Gastrocnemius medialis (tissue), 4 donors: ENCODE data around the gene AKNA. TPM values are rescaled to one million over a fixed set of nuclear protein-coding genes. Genes with fewer than 3 reads are reported as not detected.

Source experiments
- ATAC-seq, 2 donors: fragments of 150-250 bp; one replicate each; pipeline ENCODE4 v1.9.1; 2016
- DNase-seq, 2 donors: peaks; one replicate each; pipeline ENCODE4 v3.0.0-alpha.2; 2019
- H3K27ac ChIP-seq, 4 donors: fragments of 200-600 bp; sonication (generic); 1 replicate in 1 of 4; 2 replicates in 3 of 4; pipeline ENCODE4 v1.5.1; 2016 to 2018; ENCODE audit warnings: mild to moderate bottlenecking in 2 of 4, moderate library complexity in 1 of 4
- H3K27me3 ChIP-seq, 3 donors: fragments of 200-600 bp; sonication (generic) in 2 of 3; 1 replicate in 1 of 3; 2 replicates in 2 of 3; pipeline versions ENCODE4 v1.5.1 to v1.6.0; 2016 to 2019; ENCODE audit warnings: mild to moderate bottlenecking in 1 of 3, moderate library complexity in 1 of 3
- H3K36me3 ChIP-seq, 2 donors: fragments of 200-600 bp; sonication (generic) in 1 of 2; one replicate each; pipeline ENCODE4 v1.5.1; 2017 to 2018
- H3K4me1 ChIP-seq, 2 donors: fragments of 200-600 bp; sonication (generic) in 1 of 2; one replicate each; pipeline ENCODE4 v1.5.1; 2016 to 2017; ENCODE audit warnings: mild to moderate bottlenecking in 2 of 2
- H3K4me3 ChIP-seq, 4 donors: fragments of 200-600 bp; sonication (generic) in 3 of 4; 1 replicate in 1 of 4; 2 replicates in 3 of 4; pipeline ENCODE4 v1.5.1; 2016 to 2019; ENCODE audit warnings: mild to moderate bottlenecking in 2 of 4
- H3K9me3 ChIP-seq, 3 donors: fragments of 200-600 bp; sonication (generic) in 2 of 3; 1 replicate in 1 of 3; 2 replicates in 2 of 3; pipeline ENCODE4 v1.5.1; 2016 to 2019
- CTCF ChIP-seq, 5 experiments: fragments of 450-650 bp in 3 of 5; fragments of 200-600 bp in 2 of 5; sonication (generic) in 2 of 5; IDR thresholded peaks in 4 of 5; conservative IDR thresholded peaks in 1 of 5; 1 replicate in 4 of 5; 2 replicates in 1 of 5; pipeline ENCODE4 v1.5.1; 2016 to 2019; ENCODE audit warnings: antibody characterized with exemption in 5 of 5, mild to moderate bottlenecking in 3 of 5, moderate library complexity in 3 of 5
- POLR2A ChIP-seq, 2 donors: fragments of 450-650 bp; IDR thresholded peaks; one replicate each; pipeline ENCODE4 v1.6.1; 2017; ENCODE audit warnings: antibody characterized with exemption in 2 of 2, mild to moderate bottlenecking in 2 of 2, moderate library complexity in 2 of 2
- in situ Hi-C, 4 donors: fragments of 200-750 bp; cut with MboI; loops; one replicate each; pipeline versions ENCODE4 v1.15.0 to v1.8.0; 2017; ENCODE audit warnings: low sequenced_read_pairs in 4 of 4
- intact Hi-C: fragments of 100-400 bp; cut with DNase I; formaldehyde crosslinking; loops from one replicate; pipeline ENCODE4 v1.15.1; 2023; ENCODE audit warnings: low total_unique reads
- total RNA-seq, 4 donors: library from RNA; depleted of rRNA; stranded (reverse); fragments of >200 nt; gene quantifications; one replicate each; pipeline versions ENCODE4 v1.1.0 to v1.2.3, GENCODE V29; 2016

The AKNA gene
- total RNA-seq, 4 donors from 2014 or later: 2.8 to 5.7 (median 3.8) TPM

- TF ChIP-seq CTCF (IDR thresholded peaks at IDR 0.05 in 4 of 5, conservative IDR thresholded peaks at IDR 0.05 in 1 of 5) (no peak), POLR2A (IDR thresholded peaks at IDR 0.05) (no peak)
- H3K4me1 ChIP-seq: no peaks in the 10 kb centered on the region
- no peaks in the 10 kb centered on the region for H3K9me3 ChIP-seq
- no peaks in the 10 kb centered on the region for H3K36me3 ChIP-seq
- no peak overlapping the region for H3K27ac ChIP-seq
- in situ Hi-C loops (loop anchor here in 3 of 4 donors (5.0 to 25.0 kb wide), 3 partner anchors 234 to 494 kb away; partner anchors contain the start of gene TEX53 (in 1 of the 3)), intact Hi-C loops (no loop called here)
- DNase-seq (no peak), ATAC-seq (no peak)
- H3K27me3 ChIP-seq: no peaks in the 10 kb centered on the region
- no peak overlapping the region for H3K4me3 ChIP-seq
Measured at GRCh38 chr9:114418053-114418452, 30.3 kb upstream of the AKNA start.

DNA sequence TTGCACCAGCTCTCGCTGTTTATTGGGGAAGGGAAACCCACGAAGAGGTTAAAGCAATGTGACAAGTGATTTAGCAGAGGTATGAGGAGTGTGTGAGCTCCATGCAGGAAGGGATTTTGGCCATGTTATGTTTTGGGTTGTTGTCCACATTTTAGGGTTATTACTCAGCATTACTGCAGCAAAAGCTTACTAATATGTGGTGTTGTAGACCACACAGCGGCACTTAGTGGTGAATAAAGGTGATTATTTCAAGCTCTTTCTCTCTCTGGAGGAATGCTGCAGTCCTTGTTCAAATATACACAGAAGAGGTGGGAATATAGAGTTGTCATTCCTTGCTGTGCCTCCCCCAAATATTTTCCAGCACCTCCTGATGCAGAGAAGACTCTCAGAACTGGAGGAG, 29.7 kb upstream of the AKNA start:
- Histone ChIP-seq H3K36me3 (no peaks in the 10 kb centered on the region), H3K4me3 (no peak overlapping the region), H3K9me3 (no peaks in the 10 kb centered on the region), H3K27ac (no peak overlapping the region), H3K4me1 (no peaks in the 10 kb centered on the region), H3K27me3 (no peaks in the 10 kb centered on the region)
- in situ Hi-C loops: loop anchor here in 3 of 4 donors (5.0 to 25.0 kb wide), 3 partner anchors 235 to 495 kb away; partner anchors contain the start of gene TEX53 (in 1 of the 3)
- TF ChIP-seq CTCF (IDR thresholded peaks at IDR 0.05 in 4 of 5, conservative IDR thresholded peaks at IDR 0.05 in 1 of 5): no peak
- TF ChIP-seq POLR2A (IDR thresholded peaks at IDR 0.05): no peak
- ATAC-seq (no peak), DNase-seq (no peak)
- intact Hi-C loops: no loop called here

- Histone ChIP-seq H3K27me3 (no peaks in the 10 kb centered on the region), H3K4me1 (no peaks in the 10 kb centered on the region), H3K27ac (no peak overlapping the region), H3K36me3 (no peaks in the 10 kb centered on the region), H3K9me3 (no peaks in the 10 kb centered on the region), H3K4me3 (no peak overlapping the region)
- DNase-seq (no peak), ATAC-seq (no peak)
- intact Hi-C loops (no loop called here), in situ Hi-C loops (loop anchor here in 3 of 4 donors (5.0 to 25.0 kb wide), 3 partner anchors 235 to 495 kb away; partner anchors contain the start of gene TEX53 (in 1 of the 3))
- no peak for TF ChIP-seq POLR2A (IDR thresholded peaks at IDR 0.05)
- no peak for TF ChIP-seq CTCF (IDR thresholded peaks at IDR 0.05 in 4 of 5, conservative IDR thresholded peaks at IDR 0.05 in 1 of 5)
Measured at GRCh38 chr9:114416906-114417305, 29.1 kb upstream of the AKNA start.

DNA sequence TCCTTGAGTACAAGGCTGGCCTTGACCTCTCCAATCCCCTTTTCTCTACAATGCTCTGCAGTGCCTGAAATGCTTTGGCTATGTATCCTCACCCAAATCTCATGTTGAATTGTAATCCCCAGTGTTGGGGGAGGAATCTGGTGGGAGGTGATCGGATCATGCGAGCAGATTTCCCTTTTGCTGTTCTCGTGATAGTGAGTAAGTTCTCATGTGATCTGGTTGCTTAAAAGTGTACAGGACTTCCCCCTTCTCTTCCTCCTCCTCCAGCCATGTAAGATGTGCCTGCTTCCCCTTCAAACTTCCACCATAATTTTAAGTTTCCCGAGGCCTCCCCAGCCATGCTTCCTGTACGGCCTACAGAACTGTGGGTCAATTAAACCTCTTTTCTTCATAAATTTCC, 28.5 kb upstream of the AKNA start:
- ATAC-seq: no peak
- H3K4me1 ChIP-seq: no peaks in the 10 kb centered on the region
- in situ Hi-C loops: loop anchor here in 3 of 4 donors (5.0 to 25.0 kb wide), 3 partner anchors 236 to 496 kb away; partner anchors contain the start of gene TEX53 (in 1 of the 3)

More for the DNA sequence above, 28.5 kb upstream of the AKNA start:
- intact Hi-C loops: no loop called here
- Histone ChIP-seq H3K9me3 (no peaks in the 10 kb centered on the region), H3K4me3 (no peak overlapping the region), H3K36me3 (no peaks in the 10 kb centered on the region), H3K27me3 (no peaks in the 10 kb centered on the region), H3K27ac (no peak overlapping the region)
- no peak for TF ChIP-seq POLR2A (IDR thresholded peaks at IDR 0.05)
- TF ChIP-seq CTCF (IDR thresholded peaks at IDR 0.05 in 4 of 5, conservative IDR thresholded peaks at IDR 0.05 in 1 of 5): no peak
- DNase-seq: no peak
